Adrenal gland (tissue), 5 donors: ENCODE results near the gene ABCC11.

ENCODE experiments used
- CTCF ChIP-seq, 6 experiments: fragments of 450-650 bp in 4 of 6; fragments of 200-600 bp in 2 of 6; sonication (generic) in 1 of 6; IDR thresholded peaks; 1 replicate in 5 of 6; 2 replicates in 1 of 6; pipeline versions ENCODE4 v1.5.1 to v1.8.0; 2016 to 2021; ENCODE audit warnings: antibody characterized with exemption in 6 of 6, mild to moderate bottlenecking in 2 of 6, moderate library complexity in 1 of 6
- POLR2A ChIP-seq, 2 donors: fragments of 450-650 bp; IDR thresholded peaks; one replicate each; pipeline ENCODE4 v1.6.1; 2017; ENCODE audit warnings: antibody characterized with exemption in 2 of 2, mild to moderate bottlenecking in 2 of 2, moderate library complexity in 1 of 2
- donor health status: DM: no; HTN: no; CAD: no.

GRCh38 chr16:48128769-48129168 is 118.6 kb downstream of the ABCC11 start:
- no peak for TF ChIP-seq CTCF (IDR thresholded peaks at IDR 0.05)
- TF ChIP-seq POLR2A (IDR thresholded peaks at IDR 0.05), result no peak
